Fibroblast of skin of left biceps (primary cell): ENCODE data around the gene PRR5L.

ENCODE experiments used
- DNase-seq, 2 experiments: peaks; one replicate each; pipeline ENCODE4 v3.0.0-alpha.2; 2013; ENCODE audit warnings: low read depth in 2 of 2

PRR5L gene

GRCh38 chr11:36295926-36296325 is at the start of gene PRR5L:
PRR5L (plus strand) TSS chr11:36296288; CDS start chr11:36401122, 104,834 bp downstream.
- DNase-seq: no peak

DNA sequence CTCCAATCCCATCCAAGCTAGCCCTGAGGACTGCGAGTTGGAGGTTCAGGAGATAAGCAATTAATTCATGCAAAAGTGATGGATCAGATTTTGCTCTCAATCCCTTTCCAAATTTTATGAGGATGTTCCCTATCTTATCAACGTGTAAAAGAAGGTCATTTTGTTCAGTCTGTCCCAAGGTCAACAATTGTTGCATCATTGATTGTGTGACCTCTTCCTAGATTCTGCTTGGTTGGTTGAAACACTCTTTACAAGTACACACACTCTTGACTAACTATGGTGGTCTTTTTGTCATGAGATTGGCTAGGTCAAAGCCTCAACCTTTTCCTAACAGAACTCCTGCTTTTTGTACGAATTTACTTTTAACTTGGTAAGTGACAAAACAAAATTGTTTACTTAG is 48.6 kb upstream of the PRR5L start:
- no peak for DNase-seq

DNA sequence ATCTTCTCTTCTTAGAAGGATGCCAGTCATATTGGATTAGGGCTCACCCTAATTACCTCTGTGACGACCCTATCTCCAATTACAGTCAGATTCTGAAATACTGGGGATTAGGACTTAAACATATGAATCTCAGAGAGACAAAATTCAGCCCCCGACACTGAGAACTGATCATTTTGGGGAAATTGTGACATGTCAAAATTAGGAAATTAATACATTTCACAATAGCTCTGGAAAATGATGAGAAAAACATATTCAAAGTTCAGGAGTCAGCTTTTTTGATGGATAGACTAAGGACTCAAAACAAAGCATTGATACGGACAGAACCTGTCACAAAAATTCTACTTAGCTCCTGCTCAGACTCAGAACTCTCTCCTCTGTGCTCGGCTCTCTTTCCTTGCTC is 47.7 kb upstream of the PRR5L start:
- no peak for DNase-seq

DNA sequence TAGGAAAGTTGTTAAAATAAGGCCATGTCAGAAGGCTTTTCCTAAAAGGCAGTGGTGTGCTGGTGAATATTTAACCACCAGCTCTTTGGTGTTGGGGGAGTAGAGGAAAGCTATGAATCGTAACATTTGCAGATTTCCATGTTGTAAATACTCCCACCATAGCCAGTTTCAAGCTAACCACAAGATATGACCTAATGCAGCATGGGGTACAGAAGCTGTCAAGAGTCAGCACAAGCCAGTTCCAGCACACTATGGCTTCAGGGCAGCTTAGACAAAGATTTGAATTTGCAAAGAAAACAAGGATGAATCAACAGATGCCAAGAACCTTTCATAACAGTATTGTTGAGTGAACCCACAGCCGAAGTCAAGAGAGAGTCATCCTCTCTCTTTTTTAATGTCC is 46.8 kb upstream of the PRR5L start:
- peak; percentile 17 to 24 for DNase-seq

DNA sequence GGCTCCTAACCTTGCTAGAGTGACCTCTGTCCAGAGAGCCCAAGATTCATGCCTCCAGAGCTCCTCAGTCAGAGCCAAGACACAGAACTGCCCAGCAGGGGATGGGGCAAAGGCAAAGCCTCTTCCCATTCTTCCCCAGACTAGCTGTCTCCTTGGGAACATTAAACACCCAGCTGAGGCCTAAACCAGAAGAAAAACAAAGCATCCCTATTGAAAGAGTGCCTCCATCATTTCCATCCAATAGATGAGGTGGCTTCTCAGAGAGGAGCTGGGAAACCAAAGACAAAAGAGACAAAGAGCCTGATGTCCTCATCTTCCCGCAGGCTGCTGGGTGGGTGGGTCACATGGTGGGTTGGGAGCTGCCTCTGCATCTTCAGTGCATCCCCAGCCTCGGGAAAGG is 44.3 kb upstream of the PRR5L start:
- DNase-seq: no peak

- no peak for DNase-seq
Measured at GRCh38 chr11:36253238-36253637, 42.9 kb upstream of the PRR5L start.

DNA sequence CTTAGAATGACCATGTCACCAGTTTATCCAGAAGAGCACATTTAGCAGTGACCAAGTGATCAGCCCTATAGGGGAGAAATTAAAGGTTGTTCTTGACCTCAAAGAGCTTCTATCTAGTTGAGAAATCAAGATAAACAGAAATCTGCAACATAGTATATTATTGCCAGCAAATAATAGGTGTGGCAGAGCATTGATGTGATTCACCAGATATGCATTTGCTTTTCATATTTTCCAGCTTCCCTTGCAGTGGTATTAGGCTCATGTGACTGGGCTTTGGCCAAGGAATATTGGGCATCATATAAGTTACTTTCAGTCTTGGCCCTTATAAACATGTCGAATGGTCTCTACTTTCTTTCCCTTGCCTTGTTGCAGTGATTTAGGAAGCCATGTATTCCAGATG is 41.4 kb upstream of the PRR5L start:
- no peak for DNase-seq

- no peak for DNase-seq
Measured at GRCh38 chr11:36257351-36257750, 38.7 kb upstream of the PRR5L start.

GRCh38 chr11:36258730-36259360 is 37.2 kb upstream of the PRR5L start:
- DNase-seq: peak; percentile 29 to 34

GRCh38 chr11:36261094-36261493 is 35.0 kb upstream of the PRR5L start:
- no peak for DNase-seq

- no peak for DNase-seq
Measured at GRCh38 chr11:36264011-36264972, 31.8 kb upstream of the PRR5L start.

DNA sequence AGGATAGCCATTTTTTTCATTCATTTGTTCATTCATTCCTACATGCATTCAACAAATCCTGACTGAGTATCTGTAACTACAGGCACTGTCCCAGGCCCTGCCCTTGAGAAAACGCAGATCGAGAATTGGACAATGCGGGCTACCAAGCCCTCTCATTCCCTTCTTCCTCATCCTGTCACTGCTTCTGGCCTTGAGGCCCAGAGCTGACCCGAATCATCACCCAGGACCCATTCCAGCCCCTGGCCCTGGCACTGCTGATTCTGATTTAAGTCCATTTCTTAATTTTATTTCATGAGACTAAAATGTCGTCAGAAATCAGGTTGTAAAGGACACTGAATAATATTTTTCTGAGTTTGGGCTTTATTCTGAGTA is 31.1 kb upstream of the PRR5L start:
- no peak for DNase-seq

DNA sequence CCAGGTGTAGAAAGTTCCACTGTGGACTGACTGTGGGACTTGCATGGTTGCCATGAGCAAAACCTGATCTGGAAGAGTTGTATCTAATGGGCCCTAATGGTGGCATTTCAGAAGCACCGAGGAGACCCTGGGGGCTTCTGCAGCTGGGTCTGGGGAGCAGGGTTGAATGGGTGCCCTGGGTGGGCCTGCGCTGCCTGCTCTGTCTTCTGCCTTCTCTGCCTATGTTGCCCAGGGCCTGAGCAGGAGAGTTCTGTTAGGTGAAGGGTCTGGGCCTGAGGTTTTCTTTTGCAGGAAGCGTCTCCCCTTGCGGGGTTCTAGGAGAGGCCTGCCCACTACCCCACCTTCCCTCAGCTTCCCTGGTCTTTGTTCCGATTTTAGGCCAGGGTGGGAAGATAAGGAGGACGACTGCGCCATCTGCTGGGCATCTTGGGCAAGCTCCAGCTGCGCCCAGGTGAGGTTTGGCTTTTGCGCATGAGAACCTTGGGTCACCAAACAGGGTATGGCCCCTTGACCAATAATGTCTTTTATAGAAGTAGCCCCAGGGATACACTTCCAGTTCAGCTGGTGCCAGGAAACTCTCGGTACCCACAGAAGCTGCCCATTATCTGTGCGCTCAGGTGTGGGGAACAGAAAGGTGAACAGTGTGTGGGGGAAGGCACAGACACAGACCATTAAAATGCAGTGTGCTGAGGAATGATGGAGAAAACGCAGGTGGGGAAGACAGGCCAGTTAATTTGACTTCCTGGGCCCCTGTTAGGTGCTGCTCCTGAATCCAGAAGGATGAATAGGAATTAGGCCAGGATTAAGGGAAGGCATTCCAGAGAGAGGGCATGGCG is 30.1 kb upstream of the PRR5L start:
- no peak for DNase-seq

DNA sequence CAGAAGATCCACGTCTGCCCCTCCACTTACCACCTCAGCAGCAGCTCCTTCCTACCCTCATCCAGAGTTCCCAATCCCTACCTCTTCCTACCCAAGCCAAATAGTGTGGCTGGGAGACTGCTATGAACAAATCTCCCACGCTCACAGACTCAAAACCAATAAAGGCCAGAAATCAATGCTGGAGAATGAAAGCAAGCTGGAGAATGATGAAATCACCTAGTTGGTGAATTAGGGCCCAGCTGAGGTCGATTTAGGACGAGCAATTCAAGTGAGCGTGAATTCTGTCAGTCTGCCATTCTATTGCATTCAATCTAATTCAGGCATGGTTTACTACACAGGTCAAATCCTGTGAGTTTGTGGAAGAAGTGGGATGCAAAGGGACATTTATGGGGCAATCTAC is 29.3 kb upstream of the PRR5L start:
- no peak for DNase-seq

DNA sequence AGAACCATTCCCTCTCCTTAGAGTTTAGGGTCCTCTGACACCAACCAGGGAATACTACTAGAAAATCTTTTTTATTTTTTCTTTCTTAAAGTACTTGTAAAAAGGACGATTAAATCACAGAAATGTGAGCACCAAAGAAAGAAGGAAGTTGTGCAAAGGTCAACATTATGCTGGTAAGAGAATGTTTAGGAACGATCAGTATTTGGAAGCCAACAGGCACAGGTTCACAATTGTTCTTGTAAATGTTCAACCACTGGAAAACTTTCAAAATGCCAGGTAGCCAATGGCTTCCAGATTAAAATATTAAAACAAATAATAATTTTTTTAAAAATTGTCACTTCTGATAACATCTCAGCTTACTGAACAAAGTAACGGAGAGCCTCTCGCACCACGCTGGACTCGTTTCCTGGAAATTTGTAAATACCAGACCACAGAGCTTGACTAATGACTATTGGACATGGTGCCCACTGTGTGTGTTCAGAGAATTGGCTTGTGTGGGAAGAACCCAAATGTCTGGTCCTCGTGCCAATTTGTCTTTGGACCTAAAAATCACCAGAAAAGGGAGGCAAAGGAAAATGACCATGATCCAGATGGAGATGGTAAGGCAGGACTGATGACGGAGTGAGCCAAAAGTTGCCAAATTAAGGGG is 27.6 kb upstream of the PRR5L start:
- DNase-seq: no peak

DNA sequence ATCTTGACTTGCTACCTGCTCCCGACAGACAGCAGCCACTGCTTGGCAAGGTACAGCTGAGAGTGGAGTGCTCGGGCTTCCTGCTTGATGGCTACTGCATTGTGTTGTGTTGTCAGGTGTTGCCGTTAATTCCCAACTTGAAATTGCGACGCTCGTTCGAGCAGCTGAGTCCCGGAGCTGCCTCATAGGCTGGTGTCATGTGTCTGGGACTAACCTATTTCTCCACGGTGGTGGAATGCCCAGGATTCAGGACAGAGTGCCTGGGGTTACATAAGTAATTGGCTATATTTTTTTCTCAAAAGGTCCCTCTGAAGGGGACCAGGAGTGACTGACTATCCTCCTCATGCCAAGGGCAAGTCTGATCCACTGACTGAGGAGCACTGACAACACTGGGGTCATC is 25.4 kb upstream of the PRR5L start:
- DNase-seq: no peak

DNA sequence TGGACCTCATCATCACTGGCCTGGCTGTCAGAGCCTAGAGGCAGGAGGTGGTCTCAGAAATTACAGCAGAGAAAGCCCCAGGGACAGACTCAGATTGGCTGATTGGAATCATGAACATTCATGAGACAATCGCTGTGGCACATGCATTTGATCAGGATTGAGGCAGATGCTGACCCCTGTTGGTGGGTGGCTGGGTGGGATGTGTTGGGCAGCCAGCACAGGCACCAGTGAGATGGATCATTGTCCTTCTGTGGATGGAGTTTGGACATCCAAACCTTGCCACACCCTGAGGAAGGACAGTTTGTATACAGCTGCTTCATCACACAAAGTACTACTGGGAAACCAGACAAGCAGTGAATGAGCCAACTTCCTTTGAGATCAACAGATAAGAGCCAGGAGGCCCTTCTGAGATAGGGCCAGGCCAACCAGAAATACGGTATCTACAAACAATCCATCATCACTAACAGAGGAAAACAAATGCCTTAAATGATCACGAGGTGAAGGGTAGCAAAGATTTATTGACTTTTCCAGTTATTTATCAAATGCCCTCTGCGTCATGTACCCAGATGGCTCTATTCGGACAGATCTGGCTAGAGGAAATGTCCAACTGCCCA is 24.2 kb upstream of the PRR5L start:
- DNase-seq: no peak

- no peak for DNase-seq
Measured at GRCh38 chr11:36273110-36273509, 23.0 kb upstream of the PRR5L start.

- no peak for DNase-seq
Measured at GRCh38 chr11:36274414-36274813, 21.7 kb upstream of the PRR5L start.

- no peak for DNase-seq
Measured at GRCh38 chr11:36278531-36279282, 17.4 kb upstream of the PRR5L start.

DNA sequence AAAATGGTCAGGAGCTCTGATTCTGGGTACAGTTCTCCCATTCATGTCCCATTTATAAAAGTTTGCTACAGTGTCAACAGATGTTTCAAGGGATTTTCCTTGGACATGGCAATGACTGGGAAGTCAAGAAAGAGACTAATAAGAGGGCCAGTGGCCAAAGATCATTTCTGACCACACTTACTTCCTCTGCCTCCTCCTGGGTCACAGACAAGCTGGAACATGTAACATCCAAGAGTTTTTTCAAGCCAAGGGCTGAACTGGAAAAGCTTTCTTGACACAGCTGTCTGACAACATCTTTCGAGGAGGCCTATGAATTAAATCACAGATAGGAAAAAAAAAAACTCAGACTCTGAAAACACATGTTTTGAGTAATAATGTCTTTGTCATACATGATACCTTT is 15.6 kb upstream of the PRR5L start:
- DNase-seq: no peak
